ENCODE results near the gene NR6A1. TPM values are rescaled to one million over a fixed set of nuclear protein-coding genes. Genes with fewer than 3 reads are reported as not detected.
A peak's percentile ranks its signal among the peaks of the same experiment; 100 is the strongest.

Gene NR6A1
- total RNA-seq, 1 experiment from 2014 or later = 6.7 TPM

GRCh38 chr9:124771867-124772679, 962 bp upstream of the NR6A1 start:
- Mint-ChIP-seq H3K9me3 (ENCODE audit: low read depth, unreplicated experiment) (no peaks in the 10 kb centered on the region), H3K27me3 (ENCODE audit: unreplicated experiment) (peaks cover 8% of the 10 kb centered on the region), H3K4me1 (ENCODE audit: low read depth, unreplicated experiment) (peaks cover 12% of the 10 kb centered on the region), H3K27ac (ENCODE audit: unreplicated experiment) (peak overlapping the region; percentile 97), H3K4me3 (ENCODE audit: low read depth, unreplicated experiment) (peak overlapping the region; percentile 97), H3K36me3 (ENCODE audit: insufficient read depth, unreplicated experiment) (peaks cover 42% of the 10 kb centered on the region)
- no TSS peak for BruUV-seq (replicated peaks)
- intact Hi-C loops (cut with micrococcal nuclease; ENCODE audit: unreplicated experiment) = no loop called here
- CTCF ChIA-PET = interaction anchor here (0.6 to 6.9 kb wide), 6 partner anchors 66 to 401 kb away, joined by 3 to 80 read pairs (median 4); partner anchors contain the start of gene WDR38
- peak; percentile 80 for TF ChIP-seq CTCF (IDR thresholded peaks at IDR 0.05; ENCODE audit: unreplicated experiment)
- peak; percentile 77 for DNase-seq

GRCh38 chr9:124770359-124771020, 621 bp downstream of the NR6A1 start:
- no TSS peak for BruUV-seq (replicated peaks)
- DNase-seq = peak; percentile 39
- CTCF ChIA-PET = interaction anchor here (0.6 to 6.9 kb wide), 6 partner anchors 73 to 234 kb away, joined by 3 to 80 read pairs (median 4); partner anchors contain the start of gene WDR38

DNA sequence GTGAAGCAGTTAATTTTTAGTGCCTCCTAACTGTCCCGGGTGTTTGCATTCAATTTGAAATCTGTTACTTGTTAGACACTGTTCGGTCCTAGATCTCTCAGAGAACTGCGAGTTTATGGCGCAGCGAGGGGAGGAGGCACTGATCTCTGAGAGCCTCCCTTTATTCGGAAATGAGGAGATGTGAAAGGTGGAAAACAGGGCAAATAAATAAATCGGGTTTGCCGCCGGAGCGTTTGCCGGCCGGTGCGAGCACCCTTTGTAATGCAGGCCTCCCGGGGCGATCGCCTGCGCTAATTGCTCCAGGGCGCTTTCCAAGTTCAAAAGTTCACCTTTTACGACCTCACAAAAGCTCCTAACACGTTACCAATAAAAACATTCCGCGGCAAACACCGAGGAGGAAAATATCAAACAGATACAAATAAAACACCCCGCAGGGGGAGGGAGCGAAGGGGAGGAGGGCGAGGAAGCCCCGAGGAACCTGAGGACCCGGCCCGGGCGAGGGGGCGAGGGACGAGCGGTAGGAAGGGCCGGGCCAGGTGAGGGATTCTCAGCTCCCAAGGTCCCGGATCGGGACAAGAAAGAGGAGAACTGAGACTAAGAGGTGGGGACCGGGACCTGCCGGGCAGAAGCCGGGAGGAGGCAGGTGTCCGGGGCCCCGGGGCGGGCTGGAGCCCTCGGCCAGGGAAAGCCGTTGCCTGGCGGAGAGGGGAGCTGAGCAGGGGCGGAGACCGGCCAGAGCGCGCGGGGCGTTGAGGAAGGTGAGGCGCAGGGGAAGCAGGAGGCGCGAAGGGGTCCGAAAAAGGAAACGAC, 1.4 kb downstream of the NR6A1 start:
- Mint-ChIP-seq H3K4me1 (ENCODE audit: low read depth, unreplicated experiment) (peaks cover 20% of the 10 kb centered on the region), H3K9me3 (ENCODE audit: low read depth, unreplicated experiment) (no peaks in the 10 kb centered on the region), H3K4me3 (ENCODE audit: low read depth, unreplicated experiment) (peak overlapping the region; percentile 97), H3K27me3 (ENCODE audit: unreplicated experiment) (no peaks in the 10 kb centered on the region), H3K27ac (ENCODE audit: unreplicated experiment) (peak overlapping the region; percentile 81), H3K36me3 (ENCODE audit: insufficient read depth, unreplicated experiment) (peaks cover 37% of the 10 kb centered on the region)
- DNase-seq = peak; percentile 46
- intact Hi-C loops (cut with micrococcal nuclease; ENCODE audit: unreplicated experiment) = loop anchor here (5.0 kb wide), 2 partner anchors 37 to 152 kb away; no protein-coding TSS in a partner anchor
- TF ChIP-seq CTCF (IDR thresholded peaks at IDR 0.05; ENCODE audit: unreplicated experiment) = no peak
- CTCF ChIA-PET = interaction anchor here (0.6 to 6.9 kb wide), 5 partner anchors 9 to 152 kb away, joined by 3 to 80 read pairs (median 5); partner anchors contain the start of gene WDR38
- BruUV-seq (replicated peaks) = no TSS peak

More at GRCh38 chr9:124770359-124771020, 621 bp downstream of the NR6A1 start:
- TF ChIP-seq CTCF (IDR thresholded peaks at IDR 0.05; ENCODE audit: unreplicated experiment) = no peak
- no peaks in the 10 kb centered on the region for H3K9me3 Mint-ChIP-seq (ENCODE audit: low read depth, unreplicated experiment)
- H3K4me1 Mint-ChIP-seq (ENCODE audit: low read depth, unreplicated experiment) = peaks cover 20% of the 10 kb centered on the region
- H3K36me3 Mint-ChIP-seq (ENCODE audit: insufficient read depth, unreplicated experiment) = peaks cover 37% of the 10 kb centered on the region
- peak overlapping the region; percentile 97 for H3K4me3 Mint-ChIP-seq (ENCODE audit: low read depth, unreplicated experiment)
- H3K27ac Mint-ChIP-seq (ENCODE audit: unreplicated experiment) = peak overlapping the region; percentile 81
- no peaks in the 10 kb centered on the region for H3K27me3 Mint-ChIP-seq (ENCODE audit: unreplicated experiment)
- intact Hi-C loops (cut with micrococcal nuclease; ENCODE audit: unreplicated experiment) = no loop called here

All from Calu3 (cell line).